Nephron (organoid): ENCODE data around the gene TCERG1.

Source experiments
- H3K27ac Mint-ChIP-seq, 3 experiments: 2 replicates each; pipeline ENCODE4 v1.8.0; 2020; ENCODE audit warnings: mixed read lengths in 3 of 3, mild to moderate bottlenecking in 2 of 3, moderate library complexity in 1 of 3
- H3K27me3 Mint-ChIP-seq: 2 replicates; pipeline ENCODE4 v1.8.0; 2021; ENCODE audit warnings: low read depth, mild to moderate bottlenecking, moderate library complexity, mixed read lengths
- H3K36me3 Mint-ChIP-seq: 2 replicates; pipeline ENCODE4 v1.8.0; 2020; ENCODE audit warnings: low read depth, mixed read lengths
- H3K4me1 Mint-ChIP-seq: 2 replicates; pipeline ENCODE4 v1.8.0; 2020; ENCODE audit warnings: mixed read lengths
- H3K4me3 Mint-ChIP-seq, 3 experiments: 2 replicates each; pipeline ENCODE4 v1.8.0; 2020; ENCODE audit warnings: mild to moderate bottlenecking in 3 of 3, mixed read lengths in 3 of 3, moderate library complexity in 2 of 3
- H3K9me3 Mint-ChIP-seq: 2 replicates; pipeline ENCODE4 v1.8.0; 2020; ENCODE audit warnings: mixed read lengths
- TF ChIP-seq, protein P1 (sequence below), 3 experiments: fragments of 200-600 bp; sonication (generic); IDR thresholded peaks; one replicate each; pipeline ENCODE4 v1.5.0; 2021; ENCODE audit warnings: antibody characterized with exemption in 3 of 3; ENCODE audit not compliant: unreplicated experiment in 3 of 3

Gene TCERG1

DNA sequence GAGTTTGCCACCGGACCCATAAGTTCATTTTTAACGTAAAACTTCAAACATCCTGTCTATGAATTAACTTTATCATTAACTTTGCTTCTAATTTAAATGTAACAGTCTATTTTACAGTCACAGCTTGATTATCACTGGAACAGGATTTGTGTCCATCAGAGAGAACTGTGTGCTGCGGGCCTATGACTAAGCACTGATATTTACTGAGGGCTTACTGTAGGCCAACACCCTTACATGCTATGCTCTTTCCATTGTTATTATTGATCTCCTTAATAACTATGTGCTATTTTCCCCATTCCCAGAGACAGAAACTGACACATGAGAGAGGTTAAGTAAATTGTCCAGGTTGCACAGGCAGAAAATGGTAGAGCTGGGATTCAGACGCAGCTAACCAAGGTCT is 92.8 kb downstream of the TCERG1 start:
- Mint-ChIP-seq H3K27ac (no peak overlapping the region), H3K4me1 (no peaks in the 10 kb centered on the region), H3K4me3 (no peak overlapping the region), H3K9me3 (no peaks in the 10 kb centered on the region), H3K36me3 (no peaks in the 10 kb centered on the region), H3K27me3 (peaks cover 4% of the 10 kb centered on the region)
- TF ChIP-seq, protein P1, sequence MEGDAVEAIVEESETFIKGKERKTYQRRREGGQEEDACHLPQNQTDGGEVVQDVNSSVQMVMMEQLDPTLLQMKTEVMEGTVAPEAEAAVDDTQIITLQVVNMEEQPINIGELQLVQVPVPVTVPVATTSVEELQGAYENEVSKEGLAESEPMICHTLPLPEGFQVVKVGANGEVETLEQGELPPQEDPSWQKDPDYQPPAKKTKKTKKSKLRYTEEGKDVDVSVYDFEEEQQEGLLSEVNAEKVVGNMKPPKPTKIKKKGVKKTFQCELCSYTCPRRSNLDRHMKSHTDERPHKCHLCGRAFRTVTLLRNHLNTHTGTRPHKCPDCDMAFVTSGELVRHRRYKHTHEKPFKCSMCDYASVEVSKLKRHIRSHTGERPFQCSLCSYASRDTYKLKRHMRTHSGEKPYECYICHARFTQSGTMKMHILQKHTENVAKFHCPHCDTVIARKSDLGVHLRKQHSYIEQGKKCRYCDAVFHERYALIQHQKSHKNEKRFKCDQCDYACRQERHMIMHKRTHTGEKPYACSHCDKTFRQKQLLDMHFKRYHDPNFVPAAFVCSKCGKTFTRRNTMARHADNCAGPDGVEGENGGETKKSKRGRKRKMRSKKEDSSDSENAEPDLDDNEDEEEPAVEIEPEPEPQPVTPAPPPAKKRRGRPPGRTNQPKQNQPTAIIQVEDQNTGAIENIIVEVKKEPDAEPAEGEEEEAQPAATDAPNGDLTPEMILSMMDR (IDR thresholded peaks at IDR 0.05; ENCODE audit: unreplicated experiment in 3 of 3): no peak

DNA sequence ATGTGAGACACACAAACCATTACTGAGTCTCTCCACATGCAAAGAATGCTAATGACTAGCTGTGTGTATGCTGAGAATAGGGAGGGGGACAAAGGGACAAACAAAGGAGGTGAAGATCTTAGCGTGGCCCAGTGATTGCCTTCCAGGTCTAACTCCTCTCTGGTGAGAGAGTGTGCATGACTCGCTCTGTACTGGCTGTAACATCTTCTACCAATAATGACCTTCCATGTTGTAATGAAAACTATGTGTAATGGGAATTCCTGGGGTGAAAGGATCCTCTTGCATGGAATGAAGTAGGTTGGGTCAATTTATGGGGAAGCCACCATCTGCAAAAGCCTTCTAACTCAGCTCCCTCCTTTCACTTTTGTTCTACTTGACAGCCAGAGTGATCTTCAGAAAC is 93.3 kb downstream of the TCERG1 start:
- H3K27ac Mint-ChIP-seq: no peak overlapping the region
- TF ChIP-seq, protein P1 (IDR thresholded peaks at IDR 0.05; ENCODE audit: unreplicated experiment in 3 of 3): no peak
- no peaks in the 10 kb centered on the region for H3K9me3 Mint-ChIP-seq
- H3K36me3 Mint-ChIP-seq: no peaks in the 10 kb centered on the region
- no peaks in the 10 kb centered on the region for H3K4me1 Mint-ChIP-seq
- no peak overlapping the region for H3K4me3 Mint-ChIP-seq
- peaks cover 4% of the 10 kb centered on the region for H3K27me3 Mint-ChIP-seq

DNA sequence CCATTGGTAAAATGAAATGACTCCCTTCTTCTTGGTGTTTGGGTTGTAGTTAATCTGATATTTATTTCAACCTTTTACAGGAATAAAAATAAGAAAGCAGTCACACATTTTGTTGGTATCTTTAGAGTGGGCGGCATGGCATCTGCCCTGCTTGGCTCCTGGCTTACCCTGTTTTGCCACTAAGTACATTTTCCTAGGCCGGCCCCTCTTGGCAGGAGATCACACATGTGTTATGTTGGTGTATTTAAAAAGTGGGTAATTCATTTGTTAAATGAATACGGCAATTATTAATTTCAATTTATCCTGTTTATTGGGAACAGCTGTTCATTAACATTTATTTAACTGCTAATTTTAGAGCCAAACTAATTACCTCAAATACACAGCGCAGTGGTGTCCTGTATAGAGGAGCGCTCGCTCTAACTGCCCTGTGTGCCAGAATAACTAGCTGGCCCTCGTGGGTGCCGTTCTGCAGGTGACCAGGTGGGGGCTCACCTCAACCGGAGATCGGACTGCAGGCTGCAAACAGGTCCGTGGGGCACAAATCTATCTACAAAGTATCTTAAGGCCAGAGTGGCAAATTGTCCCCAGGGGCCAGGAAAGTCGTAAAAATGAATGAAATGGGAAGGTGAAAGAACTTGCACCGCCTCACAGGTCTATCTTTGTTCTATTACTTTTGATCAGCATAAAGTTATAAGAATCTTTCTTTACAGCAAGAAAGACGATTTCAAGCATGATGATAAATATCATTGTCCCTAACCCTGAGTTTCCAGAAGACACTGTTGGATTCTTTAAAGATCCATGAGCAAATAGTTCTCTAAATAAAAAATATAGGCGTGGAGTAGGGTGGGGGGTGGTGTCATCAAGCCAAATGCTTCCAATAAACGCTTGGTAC is 95.1 kb downstream of the TCERG1 start:
- H3K27me3 Mint-ChIP-seq: peaks cover 4% of the 10 kb centered on the region
- H3K4me1 Mint-ChIP-seq: no peaks in the 10 kb centered on the region
- no peak overlapping the region for H3K4me3 Mint-ChIP-seq
- no peaks in the 10 kb centered on the region for H3K9me3 Mint-ChIP-seq
- TF ChIP-seq, protein P1 (IDR thresholded peaks at IDR 0.05; ENCODE audit: unreplicated experiment in 3 of 3): peak; percentile 90 to 92 (median 92)
- H3K27ac Mint-ChIP-seq: no peak overlapping the region
- no peaks in the 10 kb centered on the region for H3K36me3 Mint-ChIP-seq

DNA sequence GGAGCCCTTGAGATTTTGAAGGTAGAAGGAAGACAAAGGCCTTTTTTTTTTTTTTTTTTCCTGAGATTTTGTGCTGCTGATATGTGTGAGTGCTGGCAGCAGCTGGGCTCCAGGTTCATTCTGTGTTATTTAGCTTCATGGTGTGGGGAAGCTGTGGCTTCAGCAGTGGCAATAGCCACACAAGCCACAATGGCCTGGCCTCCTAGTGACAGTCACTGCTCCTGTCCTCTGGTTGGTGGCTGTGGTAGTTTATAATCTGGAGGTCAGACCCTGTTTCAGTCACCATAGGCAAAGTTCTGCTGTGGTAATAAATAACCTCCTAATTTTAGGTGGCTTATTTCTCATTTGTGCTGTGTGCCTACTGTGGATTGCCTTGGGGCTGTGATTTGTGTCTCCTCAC is 97.1 kb downstream of the TCERG1 start:
- TF ChIP-seq, protein P1 (IDR thresholded peaks at IDR 0.05; ENCODE audit: unreplicated experiment in 3 of 3): no peak
- Mint-ChIP-seq H3K4me3 (no peak overlapping the region), H3K9me3 (no peaks in the 10 kb centered on the region), H3K4me1 (no peaks in the 10 kb centered on the region), H3K27me3 (no peaks in the 10 kb centered on the region), H3K36me3 (no peaks in the 10 kb centered on the region), H3K27ac (no peak overlapping the region)

DNA sequence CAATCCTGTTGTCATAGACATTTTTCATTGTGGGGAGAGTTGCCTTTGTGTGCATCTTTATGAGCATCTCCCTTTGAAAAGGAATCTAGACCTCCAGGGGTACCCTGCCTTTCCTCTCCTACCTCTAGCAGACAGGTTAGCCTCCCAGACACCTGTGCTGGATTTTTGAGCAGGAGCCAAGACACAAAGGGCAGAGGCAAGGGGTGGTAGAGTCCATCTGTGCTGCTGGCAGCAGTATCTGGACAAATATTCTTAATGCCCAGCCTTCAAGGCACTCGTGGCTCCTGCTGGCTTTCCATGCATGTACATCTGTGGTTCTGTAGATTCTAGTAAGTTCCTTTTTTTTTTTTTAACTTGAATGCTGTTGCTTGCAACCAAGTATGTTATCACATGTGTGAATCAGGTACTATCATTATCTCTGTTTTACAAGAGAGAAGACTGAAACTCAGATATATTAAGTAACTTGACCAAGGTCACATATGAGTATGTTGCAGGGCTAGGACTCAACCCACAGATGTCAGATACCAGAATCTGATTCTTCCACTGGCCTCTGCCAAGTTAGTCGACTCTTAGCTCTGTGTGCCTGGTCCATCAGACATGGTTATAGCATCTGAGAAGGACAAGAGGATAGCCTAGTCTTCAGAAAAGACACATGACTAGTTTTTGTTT is 101.8 kb downstream of the TCERG1 start:
- Mint-ChIP-seq H3K36me3 (no peaks in the 10 kb centered on the region), H3K27ac (no peak overlapping the region), H3K9me3 (no peaks in the 10 kb centered on the region), H3K27me3 (no peaks in the 10 kb centered on the region), H3K4me1 (no peaks in the 10 kb centered on the region), H3K4me3 (no peak overlapping the region)
- TF ChIP-seq, protein P1 (IDR thresholded peaks at IDR 0.05; ENCODE audit: unreplicated experiment in 3 of 3): no peak
